ENCODE measurements around the gene ZNF428. TPM values are rescaled to one million over a fixed set of nuclear protein-coding genes. Genes with fewer than 3 reads are reported as not detected.
A peak's percentile ranks its signal among the peaks of the same experiment; 100 is the strongest.

The ZNF428 gene
- total and polyA plus RNA-seq, 2 experiments from 2014 or later, result 21.1 to 23.9 TPM

DNA sequence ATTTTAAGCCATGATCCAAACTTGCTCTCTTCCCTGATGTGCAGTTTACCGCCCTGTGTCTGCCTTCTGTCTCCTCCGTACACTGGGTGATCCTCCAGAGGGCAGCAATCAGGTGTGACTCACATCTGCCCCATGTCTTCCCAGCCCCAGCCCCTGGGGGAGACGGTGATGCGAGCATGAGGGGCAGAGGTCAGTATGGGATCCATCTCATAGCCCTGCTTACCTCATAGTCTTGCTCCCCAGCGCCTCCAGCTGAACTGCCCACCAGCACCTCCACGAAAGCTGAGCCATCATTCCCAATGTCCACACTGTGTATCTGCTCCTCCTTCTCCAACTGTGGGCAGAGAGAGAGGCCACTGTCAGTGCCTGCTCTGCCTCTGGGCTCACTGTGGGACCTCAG is 58.7 kb downstream of the ZNF428 start:
- ATAC-seq (peak; percentile 77), DNase-seq (ENCODE audit: low spot score) (peak; percentile 40)
- no peaks in the 10 kb centered on the region for H3K79me2 ChIP-seq (replicated peaks; ENCODE audit: insufficient read depth)
- no peaks in the 10 kb centered on the region for H3K36me3 ChIP-seq (ENCODE audit: insufficient read depth)
- H3K4me3 ChIP-seq, result no peak overlapping the region
- no peak overlapping the region for H3K27ac Mint-ChIP-seq
- H4K20me1 ChIP-seq (replicated peaks; ENCODE audit: insufficient read depth), result no peaks in the 10 kb centered on the region; the same call in 1 of the 2 replicates
- no peak overlapping the region for H3K4me2 ChIP-seq
- H3K9me3 Mint-ChIP-seq, result no peaks in the 10 kb centered on the region
- no peak overlapping the region for H2AFZ ChIP-seq
- H3K4me1 ChIP-seq (ENCODE audit: insufficient read depth), result peaks cover 1% of the 10 kb centered on the region; the same call in 1 of the 2 replicates
- H3K27ac ChIP-seq (ENCODE audit: low read depth), result no peak overlapping the region
- TF ChIP-seq, protein P1, sequence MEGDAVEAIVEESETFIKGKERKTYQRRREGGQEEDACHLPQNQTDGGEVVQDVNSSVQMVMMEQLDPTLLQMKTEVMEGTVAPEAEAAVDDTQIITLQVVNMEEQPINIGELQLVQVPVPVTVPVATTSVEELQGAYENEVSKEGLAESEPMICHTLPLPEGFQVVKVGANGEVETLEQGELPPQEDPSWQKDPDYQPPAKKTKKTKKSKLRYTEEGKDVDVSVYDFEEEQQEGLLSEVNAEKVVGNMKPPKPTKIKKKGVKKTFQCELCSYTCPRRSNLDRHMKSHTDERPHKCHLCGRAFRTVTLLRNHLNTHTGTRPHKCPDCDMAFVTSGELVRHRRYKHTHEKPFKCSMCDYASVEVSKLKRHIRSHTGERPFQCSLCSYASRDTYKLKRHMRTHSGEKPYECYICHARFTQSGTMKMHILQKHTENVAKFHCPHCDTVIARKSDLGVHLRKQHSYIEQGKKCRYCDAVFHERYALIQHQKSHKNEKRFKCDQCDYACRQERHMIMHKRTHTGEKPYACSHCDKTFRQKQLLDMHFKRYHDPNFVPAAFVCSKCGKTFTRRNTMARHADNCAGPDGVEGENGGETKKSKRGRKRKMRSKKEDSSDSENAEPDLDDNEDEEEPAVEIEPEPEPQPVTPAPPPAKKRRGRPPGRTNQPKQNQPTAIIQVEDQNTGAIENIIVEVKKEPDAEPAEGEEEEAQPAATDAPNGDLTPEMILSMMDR (conservative IDR thresholded peaks at IDR 0.05; ENCODE audit: low read depth in 2 of 2), result peak; percentile 27 to 53; a peak in 3 of 4 replicates
- TF ChIP-seq EZH2 (IDR thresholded peaks at IDR 0.05; ENCODE audit: low read depth, unreplicated experiment) (no peak), EZH2phosphoT487 (IDR thresholded peaks at IDR 0.05; ENCODE audit: unreplicated experiment) (no peak), ZNF331 (CRISPR knock-in tag; IDR thresholded peaks at IDR 0.05; ENCODE audit: low read depth) (no peak), JUNB (IDR thresholded peaks at IDR 0.05; ENCODE audit: unreplicated experiment) (no peak), ZNF114 (CRISPR knock-in tag; IDR thresholded peaks at IDR 0.05) (no peak)
- TF ChIP-seq, protein P2, sequence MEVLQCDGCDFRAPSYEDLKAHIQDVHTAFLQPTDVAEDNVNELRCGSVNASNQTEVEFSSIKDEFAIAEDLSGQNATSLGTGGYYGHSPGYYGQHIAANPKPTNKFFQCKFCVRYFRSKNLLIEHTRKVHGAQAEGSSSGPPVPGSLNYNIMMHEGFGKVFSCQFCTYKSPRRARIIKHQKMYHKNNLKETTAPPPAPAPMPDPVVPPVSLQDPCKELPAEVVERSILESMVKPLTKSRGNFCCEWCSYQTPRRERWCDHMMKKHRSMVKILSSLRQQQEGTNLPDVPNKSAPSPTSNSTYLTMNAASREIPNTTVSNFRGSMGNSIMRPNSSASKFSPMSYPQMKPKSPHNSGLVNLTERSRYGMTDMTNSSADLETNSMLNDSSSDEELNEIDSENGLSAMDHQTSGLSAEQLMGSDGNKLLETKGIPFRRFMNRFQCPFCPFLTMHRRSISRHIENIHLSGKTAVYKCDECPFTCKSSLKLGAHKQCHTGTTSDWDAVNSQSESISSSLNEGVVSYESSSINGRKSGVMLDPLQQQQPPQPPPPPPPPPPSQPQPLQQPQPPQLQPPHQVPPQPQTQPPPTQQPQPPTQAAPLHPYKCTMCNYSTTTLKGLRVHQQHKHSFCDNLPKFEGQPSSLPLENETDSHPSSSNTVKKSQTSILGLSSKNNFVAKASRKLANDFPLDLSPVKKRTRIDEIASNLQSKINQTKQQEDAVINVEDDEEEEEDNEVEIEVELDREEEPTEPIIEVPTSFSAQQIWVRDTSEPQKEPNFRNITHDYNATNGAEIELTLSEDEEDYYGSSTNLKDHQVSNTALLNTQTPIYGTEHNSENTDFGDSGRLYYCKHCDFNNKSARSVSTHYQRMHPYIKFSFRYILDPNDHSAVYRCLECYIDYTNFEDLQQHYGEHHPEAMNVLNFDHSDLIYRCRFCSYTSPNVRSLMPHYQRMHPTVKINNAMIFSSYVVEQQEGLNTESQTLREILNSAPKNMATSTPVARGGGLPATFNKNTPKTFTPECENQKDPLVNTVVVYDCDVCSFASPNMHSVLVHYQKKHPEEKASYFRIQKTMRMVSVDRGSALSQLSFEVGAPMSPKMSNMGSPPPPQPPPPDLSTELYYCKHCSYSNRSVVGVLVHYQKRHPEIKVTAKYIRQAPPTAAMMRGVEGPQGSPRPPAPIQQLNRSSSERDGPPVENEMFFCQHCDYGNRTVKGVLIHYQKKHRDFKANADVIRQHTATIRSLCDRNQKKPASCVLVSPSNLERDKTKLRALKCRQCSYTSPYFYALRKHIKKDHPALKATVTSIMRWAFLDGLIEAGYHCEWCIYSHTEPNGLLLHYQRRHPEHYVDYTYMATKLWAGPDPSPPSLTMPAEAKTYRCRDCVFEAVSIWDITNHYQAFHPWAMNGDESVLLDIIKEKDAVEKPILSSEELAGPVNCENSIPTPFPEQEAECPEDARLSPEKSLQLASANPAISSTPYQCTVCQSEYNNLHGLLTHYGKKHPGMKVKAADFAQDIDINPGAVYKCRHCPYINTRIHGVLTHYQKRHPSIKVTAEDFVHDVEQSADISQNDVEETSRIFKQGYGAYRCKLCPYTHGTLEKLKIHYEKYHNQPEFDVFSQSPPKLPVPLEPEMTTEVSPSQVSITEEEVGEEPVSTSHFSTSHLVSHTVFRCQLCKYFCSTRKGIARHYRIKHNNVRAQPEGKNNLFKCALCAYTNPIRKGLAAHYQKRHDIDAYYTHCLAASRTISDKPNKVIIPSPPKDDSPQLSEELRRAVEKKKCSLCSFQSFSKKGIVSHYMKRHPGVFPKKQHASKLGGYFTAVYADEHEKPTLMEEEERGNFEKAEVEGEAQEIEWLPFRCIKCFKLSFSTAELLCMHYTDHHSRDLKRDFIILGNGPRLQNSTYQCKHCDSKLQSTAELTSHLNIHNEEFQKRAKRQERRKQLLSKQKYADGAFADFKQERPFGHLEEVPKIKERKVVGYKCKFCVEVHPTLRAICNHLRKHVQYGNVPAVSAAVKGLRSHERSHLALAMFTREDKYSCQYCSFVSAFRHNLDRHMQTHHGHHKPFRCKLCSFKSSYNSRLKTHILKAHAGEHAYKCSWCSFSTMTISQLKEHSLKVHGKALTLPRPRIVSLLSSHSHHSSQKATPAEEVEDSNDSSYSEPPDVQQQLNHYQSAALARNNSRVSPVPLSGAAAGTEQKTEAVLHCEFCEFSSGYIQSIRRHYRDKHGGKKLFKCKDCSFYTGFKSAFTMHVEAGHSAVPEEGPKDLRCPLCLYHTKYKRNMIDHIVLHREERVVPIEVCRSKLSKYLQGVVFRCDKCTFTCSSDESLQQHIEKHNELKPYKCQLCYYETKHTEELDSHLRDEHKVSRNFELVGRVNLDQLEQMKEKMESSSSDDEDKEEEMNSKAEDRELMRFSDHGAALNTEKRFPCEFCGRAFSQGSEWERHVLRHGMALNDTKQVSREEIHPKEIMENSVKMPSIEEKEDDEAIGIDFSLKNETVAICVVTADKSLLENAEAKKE (CRISPR knock-in tag; IDR thresholded peaks at IDR 0.05), result no peak
- TF ChIP-seq, protein P3, sequence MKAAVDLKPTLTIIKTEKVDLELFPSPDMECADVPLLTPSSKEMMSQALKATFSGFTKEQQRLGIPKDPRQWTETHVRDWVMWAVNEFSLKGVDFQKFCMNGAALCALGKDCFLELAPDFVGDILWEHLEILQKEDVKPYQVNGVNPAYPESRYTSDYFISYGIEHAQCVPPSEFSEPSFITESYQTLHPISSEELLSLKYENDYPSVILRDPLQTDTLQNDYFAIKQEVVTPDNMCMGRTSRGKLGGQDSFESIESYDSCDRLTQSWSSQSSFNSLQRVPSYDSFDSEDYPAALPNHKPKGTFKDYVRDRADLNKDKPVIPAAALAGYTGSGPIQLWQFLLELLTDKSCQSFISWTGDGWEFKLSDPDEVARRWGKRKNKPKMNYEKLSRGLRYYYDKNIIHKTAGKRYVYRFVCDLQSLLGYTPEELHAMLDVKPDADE (IDR thresholded peaks at IDR 0.05), result no peak
- no peaks in the 10 kb centered on the region for H3K27me3 ChIP-seq (ENCODE audit: insufficient read depth)
- peaks cover 23% of the 10 kb centered on the region for H3K36me3 Mint-ChIP-seq (ENCODE audit: low read depth)
- H3K4me1 Mint-ChIP-seq, result no peaks in the 10 kb centered on the region; the same call in 2 of the 3 replicates
- 0 out of 2 replicates have a peak, but pooled peaks cover 5% of the 10 kb centered on the region for H3F3A ChIP-seq (replicated peaks; ENCODE audit: low read depth)
- H3K27me3 Mint-ChIP-seq (ENCODE audit: insufficient read depth, low read depth, poor library complexity), result peaks cover 2% of the 10 kb centered on the region
- H3K9me2 ChIP-seq (ENCODE audit: insufficient read depth), result no peaks in the 10 kb centered on the region
- no peak overlapping the region for H3K4me3 Mint-ChIP-seq

Small RNAs within 50 kb of the gene (small RNA-seq; reads per million reads assigned to genes)
- gene RN7SL368P (ENCODE audit: low replicate concordance), result not detected

Other genes starting within 250 kb of the ZNF428 start
- not detected in 2 replicates for gene TEX101, start 204.7 kb downstream of the ZNF428 start, total RNA-seq (2014; rRNA removed; shearing (Covaris generic))
- gene TEX101, start 204.7 kb downstream of the ZNF428 start, polyA plus RNA-seq (2016; fragmentation: Nextera tagmentation; extraction: Ambion mirVana), result not detected in 2 replicates
- 3.0 and 3.3 TPM in 2 replicates for gene LYPD3, start 154.0 kb downstream of the ZNF428 start, total RNA-seq (2014; rRNA removed; shearing (Covaris generic))
- 4.1 and 4.6 TPM in 2 replicates for gene LYPD3, start 154.0 kb downstream of the ZNF428 start, polyA plus RNA-seq (2016; fragmentation: Nextera tagmentation; extraction: Ambion mirVana)
- gene PHLDB3, start 114.9 kb downstream of the ZNF428 start, total RNA-seq (2014; rRNA removed; shearing (Covaris generic)), result 10.2 and 15.4 TPM in 2 replicates
- gene PHLDB3, start 114.9 kb downstream of the ZNF428 start, polyA plus RNA-seq (2016; fragmentation: Nextera tagmentation; extraction: Ambion mirVana), result 6.3 and 8.4 TPM in 2 replicates
- gene ETHE1, start 92.4 kb downstream of the ZNF428 start, total RNA-seq (2014; rRNA removed; shearing (Covaris generic)), result 23.2 and 25.5 TPM in 2 replicates
- gene ETHE1, start 92.4 kb downstream of the ZNF428 start, polyA plus RNA-seq (2016; fragmentation: Nextera tagmentation; extraction: Ambion mirVana), result 8.9 and 11.1 TPM in 2 replicates
- gene ZNF575, start 86.4 kb downstream of the ZNF428 start, total RNA-seq (2014; rRNA removed; shearing (Covaris generic)), result 0.10 TPM in 1 of 2 replicates, not detected in the other
- gene ZNF575, start 86.4 kb downstream of the ZNF428 start, polyA plus RNA-seq (2016; fragmentation: Nextera tagmentation; extraction: Ambion mirVana), result 0.42 and 0.65 TPM in 2 replicates
- 45.8 and 49.5 TPM in 2 replicates for gene XRCC1, start 44.1 kb downstream of the ZNF428 start, total RNA-seq (2014; rRNA removed; shearing (Covaris generic))
- gene XRCC1, start 44.1 kb downstream of the ZNF428 start, polyA plus RNA-seq (2016; fragmentation: Nextera tagmentation; extraction: Ambion mirVana), result 32.0 and 35.3 TPM in 2 replicates
- gene PINLYP, start 43.8 kb downstream of the ZNF428 start, total RNA-seq (2014; rRNA removed; shearing (Covaris generic)), result 4.3 and 7.8 TPM in 2 replicates
- gene PINLYP, start 43.8 kb downstream of the ZNF428 start, polyA plus RNA-seq (2016; fragmentation: Nextera tagmentation; extraction: Ambion mirVana), result 11.1 and 12.1 TPM in 2 replicates
- gene IRGQ, start 23.5 kb downstream of the ZNF428 start, total RNA-seq (2014; rRNA removed; shearing (Covaris generic)), result 49.6 and 72.7 TPM in 2 replicates
- 8.4 and 8.7 TPM in 2 replicates for gene IRGQ, start 23.5 kb downstream of the ZNF428 start, polyA plus RNA-seq (2016; fragmentation: Nextera tagmentation; extraction: Ambion mirVana)
- 5.9 and 14.1 TPM in 2 replicates for gene ZNF576, start 23.0 kb downstream of the ZNF428 start, total RNA-seq (2014; rRNA removed; shearing (Covaris generic))
- gene ZNF576, start 23.0 kb downstream of the ZNF428 start, polyA plus RNA-seq (2016; fragmentation: Nextera tagmentation; extraction: Ambion mirVana), result 15.5 and 16.9 TPM in 2 replicates
- not detected in 2 replicates for gene SRRM5, start 7.5 kb downstream of the ZNF428 start, total RNA-seq (2014; rRNA removed; shearing (Covaris generic))
- gene SRRM5, start 7.5 kb downstream of the ZNF428 start, polyA plus RNA-seq (2016; fragmentation: Nextera tagmentation; extraction: Ambion mirVana), result 0.08 and 0.17 TPM in 2 replicates
- gene CADM4, start 20.2 kb upstream of the ZNF428 start, total RNA-seq (2014; rRNA removed; shearing (Covaris generic)), result 21.2 and 26.0 TPM in 2 replicates
- 3.7 TPM in 2 replicates for gene CADM4, start 20.2 kb upstream of the ZNF428 start, polyA plus RNA-seq (2016; fragmentation: Nextera tagmentation; extraction: Ambion mirVana)
- gene PLAUR, start 50.5 kb upstream of the ZNF428 start, total RNA-seq (2014; rRNA removed; shearing (Covaris generic)), result 11.1 and 16.5 TPM in 2 replicates
- 20.6 and 21.3 TPM in 2 replicates for gene PLAUR, start 50.5 kb upstream of the ZNF428 start, polyA plus RNA-seq (2016; fragmentation: Nextera tagmentation; extraction: Ambion mirVana)
- gene IRGC, start 96.4 kb upstream of the ZNF428 start, total RNA-seq (2014; rRNA removed; shearing (Covaris generic)), result not detected in 2 replicates
- gene IRGC, start 96.4 kb upstream of the ZNF428 start, polyA plus RNA-seq (2016; fragmentation: Nextera tagmentation; extraction: Ambion mirVana), result not detected in 2 replicates
- gene SMG9, start 135.3 kb upstream of the ZNF428 start, total RNA-seq (2014; rRNA removed; shearing (Covaris generic)), result 6.3 and 13.2 TPM in 2 replicates
- gene SMG9, start 135.3 kb upstream of the ZNF428 start, polyA plus RNA-seq (2016; fragmentation: Nextera tagmentation; extraction: Ambion mirVana), result 14.0 and 15.7 TPM in 2 replicates
- gene KCNN4, start 161.3 kb upstream of the ZNF428 start, total RNA-seq (2014; rRNA removed; shearing (Covaris generic)), result 3.2 and 3.4 TPM in 2 replicates
- 0.75 and 0.86 TPM in 2 replicates for gene KCNN4, start 161.3 kb upstream of the ZNF428 start, polyA plus RNA-seq (2016; fragmentation: Nextera tagmentation; extraction: Ambion mirVana)
- 0.54 and 1.1 TPM in 2 replicates for gene LYPD5, start 182.8 kb upstream of the ZNF428 start, total RNA-seq (2014; rRNA removed; shearing (Covaris generic))
- gene LYPD5, start 182.8 kb upstream of the ZNF428 start, polyA plus RNA-seq (2016; fragmentation: Nextera tagmentation; extraction: Ambion mirVana), result 0.61 and 1.5 TPM in 2 replicates
- gene ZNF283, start 207.7 kb upstream of the ZNF428 start, total RNA-seq (2014; rRNA removed; shearing (Covaris generic)), result 8.7 and 12.0 TPM in 2 replicates
- 3.0 and 3.1 TPM in 2 replicates for gene ZNF283, start 207.7 kb upstream of the ZNF428 start, polyA plus RNA-seq (2016; fragmentation: Nextera tagmentation; extraction: Ambion mirVana)